Lung (tissue), 12 donors: ENCODE results near the gene AMBRA1. TPM values are rescaled to one million over a fixed set of nuclear protein-coding genes. Genes with fewer than 3 reads are reported as not detected.

ENCODE experiments used
- ATAC-seq: fragments of 200-7000 bp; cut with Tn5 transposase; one replicate; pipeline ENCODE4 v1.9.1; 2020; ENCODE audit warnings: moderate number of reproducible peaks; ENCODE audit not compliant: insufficient read depth, low FRiP score
- DNase-seq, 3 donors: peaks; one replicate each; pipeline ENCODE4 v3.0.0-alpha.2; 2013 to 2017
- H3K27ac ChIP-seq, 2 donors: one replicate each; pipeline ENCODE4 v1.5.1; 2013; ENCODE audit warnings: mild to moderate bottlenecking in 2 of 2, moderate library complexity in 2 of 2, control low read depth in 1 of 2, inconsistent platforms in 1 of 2, low read depth in 1 of 2, low read length in 1 of 2
- H3K27me3 ChIP-seq, 3 donors: one replicate each; pipeline ENCODE4 v1.5.1; 2013; ENCODE audit warnings: low read length in 2 of 3; ENCODE audit not compliant: control insufficient read depth in 3 of 3, insufficient read depth in 3 of 3
- H3K36me3 ChIP-seq, 4 donors: one replicate each; pipeline ENCODE4 v1.5.1; 2013; ENCODE audit warnings: low read length in 4 of 4, mild to moderate bottlenecking in 1 of 4, moderate library complexity in 1 of 4; ENCODE audit not compliant: control insufficient read depth in 4 of 4, insufficient read depth in 4 of 4
- H3K4me1 ChIP-seq, 5 donors: one replicate each; pipeline ENCODE4 v1.5.1; 2013; ENCODE audit warnings: low read length in 5 of 5, mild to moderate bottlenecking in 2 of 5, moderate library complexity in 1 of 5; ENCODE audit not compliant: control insufficient read depth in 5 of 5, insufficient read depth in 5 of 5
- H3K4me3 ChIP-seq: one replicate; pipeline ENCODE4 v1.5.1; 2013; ENCODE audit warnings: mild to moderate bottlenecking, control low read depth, moderate library complexity
- H3K9ac ChIP-seq, 2 donors: one replicate each; pipeline ENCODE4 v1.5.1; 2013; ENCODE audit warnings: low read length in 2 of 2, control low read depth in 1 of 2; ENCODE audit not compliant: insufficient read depth in 1 of 2
- H3K9me3 ChIP-seq, 4 donors: one replicate each; pipeline ENCODE4 v1.5.1; 2013; ENCODE audit warnings: low read length in 3 of 4, mild to moderate bottlenecking in 1 of 4, moderate library complexity in 1 of 4; ENCODE audit not compliant: control insufficient read depth in 4 of 4, insufficient read depth in 3 of 4
- CTCF ChIP-seq: IDR thresholded peaks from 2 replicates; pipeline ENCODE4 v1.5.1; 2012; ENCODE audit warnings: mild to moderate bottlenecking; ENCODE audit errors: control extremely low read depth, extremely low read depth
- WGBS, 2 donors: extraction: QIAGEN DNeasy Blood & Tissue Kit; methylation state at CpG; one replicate each; pipeline ENCODE4 v1.1.7; 2013; 5-methylcytosine and 5-hydroxymethylcytosine counted together
- polyA plus RNA-seq, 2 donors: library from polyadenylated mRNA; stranded (reverse); fragments of 200-250 nt; gene quantifications; one replicate each; pipeline ENCODE4 v1.2.1, GENCODE V29; 2013
- total RNA-seq, 2 donors: library from RNA; depleted of rRNA in 1 of 2; stranded (reverse); fragments of >200 nt in 1 of 2; gene quantifications; one replicate each; pipeline ENCODE4 v1.2.1, GENCODE V29; 2014 to 2021
- donor health status: control.
- donor health status: control.
- donor health status: Bipolar disorder and iron deficiency.
- donor health status: healthy.
- donor health status: DM: yes; HTN: yes; CAD: no.

Gene AMBRA1
- total and polyA plus RNA-seq, 4 donors, result 7.4 to 41.2 (median 23.7) TPM

- no peaks in the 10 kb centered on the region for H3K27me3 ChIP-seq
- H3K27ac ChIP-seq, result no peak overlapping the region
- 65 to 68% methylated on average over 1 of the region's 1 CpG for WGBS, 2 donors
- ATAC-seq (no peak), DNase-seq (peak in 2 of 3 donors; percentile 53 to 62)
- no peak for TF ChIP-seq CTCF
- H3K9me3 ChIP-seq, result no peaks in the 10 kb centered on the region
- no peak overlapping the region for H3K9ac ChIP-seq
- no peak overlapping the region for H3K4me3 ChIP-seq
- H3K36me3 ChIP-seq, result no peaks in the 10 kb centered on the region
- H3K4me1 ChIP-seq, result peaks cover 4 to 33% (median 23%) of the 10 kb centered on the region in 5 donors
Measured at GRCh38 chr11:46359953-46360352, 233.9 kb downstream of the AMBRA1 start.

GRCh38 chr11:46357483-46357936, 236.3 kb downstream of the AMBRA1 start:
- DNase-seq, result no peak
- peaks cover 0 to 2% (median 0%) of the 10 kb centered on the region in 4 donors for H3K36me3 ChIP-seq
- H3K9me3 ChIP-seq, result no peaks in the 10 kb centered on the region
- WGBS, 2 donors, result 76 to 77% methylated on average over 10 to 11 of the region's 11 CpGs
- TF ChIP-seq CTCF, result no peak
- no peak overlapping the region for H3K9ac ChIP-seq
- ATAC-seq, result no peak
- H3K4me3 ChIP-seq, result no peak overlapping the region
- H3K27ac ChIP-seq, result no peak overlapping the region
- no peaks in the 10 kb centered on the region for H3K27me3 ChIP-seq
- peaks cover 2 to 33% (median 16%) of the 10 kb centered on the region in 5 donors for H3K4me1 ChIP-seq

- Histone ChIP-seq H3K9ac (no peak overlapping the region), H3K27me3 (no peaks in the 10 kb centered on the region), H3K9me3 (no peaks in the 10 kb centered on the region), H3K27ac (no peak overlapping the region), H3K4me3 (no peak overlapping the region), H3K4me1 (peaks cover 0 to 28% (median 12%) of the 10 kb centered on the region in 5 donors), H3K36me3 (peaks cover 0 to 4% (median 0%) of the 10 kb centered on the region in 4 donors)
- 49 to 77% methylated on average over 7 of the region's 7 CpGs for WGBS, 2 donors
- DNase-seq (peak in 1 of 3 donors; percentile 59), ATAC-seq (no peak)
- no peak for TF ChIP-seq CTCF
Measured at GRCh38 chr11:46356924-46357482, 236.8 kb downstream of the AMBRA1 start.
